ENCODE measurements around the gene FDX2.
A peak's percentile ranks its signal among the peaks of the same experiment; 100 is the strongest.

FDX2 gene

DNA sequence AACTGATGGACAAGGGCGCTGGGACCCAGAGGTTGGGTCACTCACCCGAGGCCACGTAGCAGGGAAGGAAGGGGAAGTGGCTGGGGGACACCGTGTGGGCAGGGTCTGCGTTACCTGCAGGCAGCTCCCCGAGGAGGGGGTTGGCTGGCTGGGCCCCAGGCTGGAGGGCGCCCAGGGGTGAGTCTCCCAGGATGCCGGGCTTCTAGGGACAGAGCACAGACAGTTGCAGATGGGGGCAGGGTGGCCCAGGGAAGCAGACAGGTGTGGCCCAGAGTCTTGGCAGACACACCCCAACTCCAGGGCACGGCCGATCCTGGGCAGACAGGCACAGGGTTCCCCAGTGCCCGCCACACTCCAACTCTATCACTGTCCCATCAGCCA, 5.6 kb upstream of the FDX2 start:
- H3K27ac ChIP-seq, result no peak overlapping the region
- TF ChIP-seq, protein P1, sequence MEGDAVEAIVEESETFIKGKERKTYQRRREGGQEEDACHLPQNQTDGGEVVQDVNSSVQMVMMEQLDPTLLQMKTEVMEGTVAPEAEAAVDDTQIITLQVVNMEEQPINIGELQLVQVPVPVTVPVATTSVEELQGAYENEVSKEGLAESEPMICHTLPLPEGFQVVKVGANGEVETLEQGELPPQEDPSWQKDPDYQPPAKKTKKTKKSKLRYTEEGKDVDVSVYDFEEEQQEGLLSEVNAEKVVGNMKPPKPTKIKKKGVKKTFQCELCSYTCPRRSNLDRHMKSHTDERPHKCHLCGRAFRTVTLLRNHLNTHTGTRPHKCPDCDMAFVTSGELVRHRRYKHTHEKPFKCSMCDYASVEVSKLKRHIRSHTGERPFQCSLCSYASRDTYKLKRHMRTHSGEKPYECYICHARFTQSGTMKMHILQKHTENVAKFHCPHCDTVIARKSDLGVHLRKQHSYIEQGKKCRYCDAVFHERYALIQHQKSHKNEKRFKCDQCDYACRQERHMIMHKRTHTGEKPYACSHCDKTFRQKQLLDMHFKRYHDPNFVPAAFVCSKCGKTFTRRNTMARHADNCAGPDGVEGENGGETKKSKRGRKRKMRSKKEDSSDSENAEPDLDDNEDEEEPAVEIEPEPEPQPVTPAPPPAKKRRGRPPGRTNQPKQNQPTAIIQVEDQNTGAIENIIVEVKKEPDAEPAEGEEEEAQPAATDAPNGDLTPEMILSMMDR (conservative IDR thresholded peaks at IDR 0.05), result no peak
- no peak for TF ChIP-seq ZFX (IDR thresholded peaks at IDR 0.05)

DNA sequence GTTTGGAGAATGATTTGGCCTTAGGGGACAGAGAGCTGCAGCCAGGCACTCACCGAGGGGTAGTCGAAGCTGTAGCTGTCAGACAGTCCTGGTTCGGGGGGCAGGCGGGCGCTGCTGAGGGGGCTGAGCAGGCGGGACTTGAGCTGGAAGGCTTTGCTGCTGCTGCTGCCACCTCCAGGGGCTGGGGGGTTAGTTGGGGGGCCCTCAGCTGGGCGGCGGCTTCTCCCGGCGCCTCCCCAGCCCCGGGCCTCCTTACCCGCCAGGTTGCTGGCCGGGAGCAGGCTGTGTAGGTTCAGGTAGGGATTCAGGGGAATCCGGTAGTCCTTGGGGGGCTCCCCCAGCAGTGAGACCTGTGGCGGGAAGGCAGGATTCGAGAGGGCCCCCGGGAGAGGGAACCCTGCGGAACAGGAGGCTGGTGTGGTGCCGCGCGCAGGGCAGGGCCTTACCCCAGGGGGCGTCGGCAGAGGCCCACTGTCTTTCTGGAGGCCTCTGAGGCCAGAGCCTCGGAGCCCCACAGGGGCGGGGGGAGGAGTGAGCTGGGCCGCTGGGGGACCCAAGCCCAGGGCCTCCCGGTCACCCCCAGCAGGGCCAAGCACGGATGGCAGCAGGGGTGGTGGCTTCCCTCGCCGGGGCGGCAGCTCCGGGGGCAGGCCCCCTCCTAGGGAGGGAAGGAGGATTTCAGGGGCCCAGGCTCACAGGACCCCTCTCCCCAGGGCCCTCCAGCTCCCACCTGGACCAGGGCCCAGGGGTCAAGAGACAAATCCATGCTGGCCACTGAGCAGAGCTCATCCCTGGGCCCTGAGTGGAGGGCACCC, 5.0 kb upstream of the FDX2 start:
- no peak for TF ChIP-seq ZFX (IDR thresholded peaks at IDR 0.05)
- TF ChIP-seq, protein P1 (conservative IDR thresholded peaks at IDR 0.05), result no peak
- no peak overlapping the region for H3K27ac ChIP-seq

DNA sequence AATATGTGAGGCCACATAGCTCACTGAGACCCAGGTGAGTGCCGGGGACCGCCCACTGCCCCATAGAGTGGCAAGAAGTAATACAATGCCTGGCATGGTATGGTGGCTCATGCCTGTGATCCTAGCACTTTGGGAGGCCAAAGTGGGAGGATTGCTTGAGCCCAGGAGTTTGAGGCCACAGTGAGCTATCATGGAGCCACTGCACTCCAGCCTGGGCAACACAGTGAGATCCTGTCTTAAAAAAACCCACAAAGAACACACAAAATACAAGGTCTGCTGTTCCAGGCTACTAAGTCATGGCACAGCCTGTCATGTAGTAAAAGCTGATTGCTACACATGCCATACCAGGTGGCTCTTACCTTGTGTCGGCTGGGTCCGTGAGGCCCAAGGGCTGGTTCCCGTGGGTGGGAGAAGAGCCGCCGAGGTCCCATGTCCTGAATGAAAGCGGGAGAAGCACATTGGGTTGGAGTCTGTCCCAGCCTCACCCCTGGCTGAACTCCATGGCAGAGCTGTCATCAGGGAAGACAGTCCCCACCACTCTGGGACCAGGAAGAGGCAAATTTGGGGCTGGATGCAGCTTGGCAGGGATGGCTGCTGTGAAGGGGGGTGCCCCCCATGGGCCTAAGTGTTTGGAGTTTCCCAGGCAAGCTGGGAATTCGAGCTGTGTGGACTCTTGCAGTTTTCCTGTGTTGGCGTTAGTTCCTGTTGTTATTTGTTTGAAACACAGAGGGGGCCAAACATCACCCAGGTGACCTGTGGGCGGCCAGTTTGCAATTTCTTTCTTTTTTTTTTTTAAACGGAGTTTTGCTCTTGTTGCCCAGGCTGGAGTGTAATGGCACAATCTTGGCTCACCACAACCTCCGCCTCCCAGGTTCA, 3.2 kb upstream of the FDX2 start:
- TF ChIP-seq, protein P1 (conservative IDR thresholded peaks at IDR 0.05), result no peak
- TF ChIP-seq ZFX (IDR thresholded peaks at IDR 0.05), result no peak
- H3K27ac ChIP-seq, result no peak overlapping the region

GRCh38 chr19:10317857-10318462, 2.1 kb upstream of the FDX2 start:
- TF ChIP-seq, protein P1 (conservative IDR thresholded peaks at IDR 0.05), result no peak
- no peak for TF ChIP-seq ZFX (IDR thresholded peaks at IDR 0.05)
- no peak overlapping the region for H3K27ac ChIP-seq

DNA sequence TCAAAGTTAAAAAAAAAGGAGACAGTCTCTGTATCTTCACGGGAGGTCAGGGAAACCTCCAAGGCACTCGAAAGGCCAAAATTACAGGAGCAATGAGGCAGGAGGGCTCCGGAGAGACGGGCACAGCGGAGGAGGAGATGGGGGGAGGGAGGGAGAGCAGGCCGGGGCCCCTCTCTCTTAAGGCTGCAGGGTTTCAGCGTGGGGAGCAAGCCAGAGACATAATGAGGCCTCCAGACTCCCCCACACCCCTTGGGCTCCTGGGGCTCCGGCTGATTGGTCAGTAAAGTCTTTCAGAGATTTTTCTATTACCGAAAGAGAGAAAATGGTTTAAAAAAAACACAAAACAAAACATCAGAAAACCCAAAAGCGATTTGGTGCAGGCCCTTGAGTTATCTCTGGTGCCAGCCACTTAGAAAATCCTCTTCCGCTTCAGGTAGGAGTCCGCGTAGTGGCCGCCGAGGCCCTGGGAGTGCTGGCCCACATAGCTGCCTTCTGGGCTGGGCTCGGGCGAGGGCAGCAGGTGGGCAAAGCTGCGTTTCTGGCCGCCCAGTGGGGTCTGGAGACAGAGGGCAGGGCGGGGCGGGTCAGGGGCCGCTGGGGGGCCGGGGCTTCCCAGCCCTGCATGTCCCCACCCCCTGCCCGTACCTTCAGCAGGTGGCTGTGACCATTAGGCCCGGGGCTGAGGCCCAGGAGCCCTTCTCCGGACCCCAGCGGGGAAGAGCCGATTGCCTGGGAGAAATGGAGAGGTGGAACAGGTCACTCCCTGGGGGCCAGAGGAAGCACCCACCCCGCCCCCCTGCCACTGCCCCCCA, 1.4 kb upstream of the FDX2 start:
- TF ChIP-seq, protein P1 (conservative IDR thresholded peaks at IDR 0.05), result no peak
- TF ChIP-seq ZFX (IDR thresholded peaks at IDR 0.05), result no peak
- H3K27ac ChIP-seq, result peak overlapping the region; percentile 74

GRCh38 chr19:10316229-10317044, 622 bp upstream of the FDX2 start:
- H3K27ac ChIP-seq, result peak overlapping the region; percentile 74
- TF ChIP-seq ZFX (IDR thresholded peaks at IDR 0.05), result no peak
- TF ChIP-seq, protein P1 (conservative IDR thresholded peaks at IDR 0.05), result no peak

All from C4-2B (cell line).